ENCODE measurements around the gene ITGA3.

The ITGA3 gene

GRCh38 chr17:50095626-50096037 lies 39.7 kb downstream of the ITGA3 start:
- peak; percentile 69 for DNase-seq

GRCh38 chr17:50096092-50096491 lies 40.2 kb downstream of the ITGA3 start:
- no peak for DNase-seq

- DNase-seq: no peak
Measured at GRCh38 chr17:50096758-50097157, 40.8 kb downstream of the ITGA3 start.

DNA sequence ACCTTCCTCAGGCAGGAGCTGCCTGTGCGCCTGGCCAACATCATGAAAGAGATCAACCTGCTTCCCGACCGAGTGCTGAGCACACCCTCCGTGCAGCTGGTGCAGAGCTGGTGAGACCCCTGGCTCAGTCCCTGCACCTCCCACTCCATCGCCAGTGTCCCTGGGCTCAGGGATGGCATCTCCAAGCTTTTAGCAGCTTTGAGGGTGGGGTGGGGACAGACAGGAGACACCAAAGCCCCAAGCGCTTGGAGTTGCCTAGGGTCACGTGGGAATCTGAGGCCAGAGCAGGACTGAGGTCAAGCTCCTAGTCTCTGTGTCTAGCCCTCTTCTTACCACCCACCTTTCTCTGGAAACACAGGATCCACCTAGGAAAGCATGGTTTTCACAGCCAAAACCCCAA lies 41.5 kb downstream of the ITGA3 start:
- no peak for DNase-seq

DNA sequence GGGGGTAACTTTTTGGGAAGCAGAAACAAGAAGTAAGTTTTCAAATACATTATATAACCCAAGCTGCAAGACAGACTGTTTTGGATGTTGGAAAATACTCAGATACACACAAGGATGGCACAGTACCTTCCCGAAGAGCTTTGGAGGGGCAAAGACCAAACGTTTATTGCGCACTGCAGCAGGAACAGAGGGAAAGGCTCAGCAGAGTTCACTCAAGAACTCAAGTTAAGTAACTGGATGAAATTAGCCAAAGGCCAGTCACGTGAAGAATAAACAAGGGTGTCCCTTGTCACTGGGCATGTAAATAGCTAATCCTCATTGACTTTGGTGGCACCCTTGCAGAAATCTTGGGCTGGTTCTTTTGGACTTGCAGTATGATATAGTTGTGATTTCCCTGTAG lies 42.0 kb downstream of the ITGA3 start:
- no peak for DNase-seq

DNA sequence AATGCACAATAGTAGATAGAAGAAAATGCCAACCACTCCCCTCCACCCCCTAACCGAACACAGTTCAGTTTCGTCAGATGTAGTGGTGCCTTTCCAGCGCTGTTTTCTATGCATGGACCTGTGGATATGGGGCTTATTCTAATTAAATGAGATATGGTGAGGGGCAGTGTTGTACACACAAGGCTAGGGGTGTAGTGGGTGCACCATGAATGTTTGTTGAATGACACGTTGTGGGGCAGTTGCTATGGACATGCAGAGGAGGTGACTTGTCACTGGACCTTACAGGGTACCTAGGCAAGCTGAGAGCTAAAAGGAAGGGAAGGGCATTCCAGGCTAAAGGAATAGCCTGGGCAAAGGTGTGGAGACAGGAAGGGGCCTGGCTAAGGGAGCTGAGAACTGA lies 42.7 kb downstream of the ITGA3 start:
- no peak for DNase-seq

DNA sequence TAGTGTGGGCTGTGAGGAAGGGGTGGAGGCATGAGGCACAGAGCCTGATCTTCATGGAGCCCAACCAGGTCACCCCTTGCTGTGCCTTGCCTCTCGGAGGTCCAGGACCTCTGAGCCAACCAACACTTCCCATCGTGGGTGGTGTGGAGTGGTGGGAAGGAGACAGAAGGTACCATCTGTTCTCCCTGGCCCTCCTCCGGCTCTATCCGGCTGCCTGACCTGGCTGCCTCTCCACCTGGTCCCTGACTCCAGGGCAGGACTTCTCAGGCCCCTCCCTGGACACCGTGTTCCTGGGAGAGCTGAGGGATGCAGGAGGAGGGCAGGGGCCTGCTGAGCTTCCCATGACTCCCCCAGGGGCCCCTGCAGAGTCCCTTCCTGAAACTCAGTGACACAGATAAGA lies 43.1 kb downstream of the ITGA3 start:
- no peak for DNase-seq

GRCh38 chr17:50100480-50100883 lies 44.6 kb downstream of the ITGA3 start:
- no peak for DNase-seq

- no peak for DNase-seq
Measured at GRCh38 chr17:50100921-50101345, 45.0 kb downstream of the ITGA3 start.

DNA sequence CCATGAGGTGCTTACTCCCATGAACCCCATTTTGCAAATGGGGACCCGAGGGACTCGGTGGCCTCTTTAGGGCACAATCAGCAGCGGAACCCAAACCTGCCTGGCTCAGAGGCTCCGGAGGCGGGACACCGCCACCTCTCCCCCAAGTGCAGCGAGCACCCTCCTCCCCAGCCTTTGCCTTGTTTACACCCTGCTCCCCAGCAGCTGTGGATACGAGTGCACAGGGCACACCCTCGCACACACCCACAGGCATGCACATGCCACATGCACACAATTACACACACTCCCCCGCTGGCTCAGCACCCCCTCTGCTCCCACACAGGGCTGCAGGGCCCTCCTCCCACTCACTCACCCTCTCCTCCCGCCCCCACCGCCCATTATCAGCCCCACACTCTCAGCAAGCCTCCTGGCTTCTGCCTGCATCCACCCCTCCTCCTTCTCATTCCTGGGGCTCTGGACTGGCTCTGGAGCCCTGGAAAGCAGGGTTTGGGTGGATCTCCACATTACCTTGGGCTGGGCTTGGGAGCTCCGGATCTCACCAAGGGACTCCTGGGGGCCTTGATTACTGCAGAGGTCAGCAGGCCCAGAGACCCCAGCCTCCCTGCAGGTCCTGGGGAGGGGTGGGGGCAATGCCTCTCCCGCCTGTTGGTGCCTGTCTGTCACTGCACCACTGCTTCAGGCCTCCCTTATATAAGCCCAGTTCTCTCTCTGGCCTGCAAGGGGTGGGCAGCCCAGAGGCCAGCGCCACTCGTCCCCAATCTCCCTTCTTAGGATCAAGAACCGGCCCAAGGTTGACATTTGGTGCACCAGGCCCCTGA lies 45.6 kb downstream of the ITGA3 start:
- peak; percentile 63 for DNase-seq

GRCh38 chr17:50102164-50102991 lies 46.5 kb downstream of the ITGA3 start:
- no peak for DNase-seq

- no peak for DNase-seq
Measured at GRCh38 chr17:50103252-50103651, 47.3 kb downstream of the ITGA3 start.

- DNase-seq: no peak
Measured at GRCh38 chr17:50103941-50104340, 48.0 kb downstream of the ITGA3 start.

- no peak for DNase-seq
Measured at GRCh38 chr17:50105811-50106210, 49.9 kb downstream of the ITGA3 start.

DNA sequence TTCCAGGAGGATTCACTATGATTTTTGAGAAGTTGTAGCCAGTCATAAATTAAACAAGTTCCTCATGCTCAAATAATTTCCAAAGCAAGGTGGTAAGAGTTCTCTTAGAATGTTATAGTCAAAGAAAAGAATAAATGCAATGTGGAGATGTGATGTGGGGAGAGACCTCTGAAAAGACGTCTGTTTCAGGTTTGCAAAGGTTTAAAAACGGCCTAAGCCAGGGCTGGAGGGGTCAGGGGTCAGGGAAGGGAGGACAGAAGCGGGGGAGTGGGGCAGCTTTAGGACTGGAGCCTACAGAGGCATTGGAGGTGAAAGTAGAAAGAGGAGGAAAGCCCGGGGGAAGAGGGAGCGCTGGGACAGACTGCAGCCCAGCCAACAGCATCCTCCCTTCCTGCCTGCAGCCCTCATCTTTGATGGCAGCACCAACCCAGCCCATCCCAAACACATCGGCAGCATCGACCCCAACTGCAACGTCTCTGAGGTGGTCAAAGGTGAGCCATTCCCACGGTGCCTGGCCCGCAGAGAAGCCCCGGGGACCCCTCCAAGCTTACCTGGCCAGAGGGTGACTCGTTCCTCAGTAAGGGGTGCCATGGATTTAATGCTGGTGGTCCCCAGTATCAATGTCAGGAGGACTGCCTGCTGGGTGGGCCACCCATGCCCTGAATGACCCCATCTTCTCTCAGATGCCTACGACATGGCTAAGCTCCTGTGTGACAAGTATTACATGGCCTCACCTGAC lies 50.7 kb downstream of the ITGA3 start:
- DNase-seq: no peak

GRCh38 chr17:50107790-50108414 lies 52.0 kb downstream of the ITGA3 start:
- DNase-seq: no peak

DNA sequence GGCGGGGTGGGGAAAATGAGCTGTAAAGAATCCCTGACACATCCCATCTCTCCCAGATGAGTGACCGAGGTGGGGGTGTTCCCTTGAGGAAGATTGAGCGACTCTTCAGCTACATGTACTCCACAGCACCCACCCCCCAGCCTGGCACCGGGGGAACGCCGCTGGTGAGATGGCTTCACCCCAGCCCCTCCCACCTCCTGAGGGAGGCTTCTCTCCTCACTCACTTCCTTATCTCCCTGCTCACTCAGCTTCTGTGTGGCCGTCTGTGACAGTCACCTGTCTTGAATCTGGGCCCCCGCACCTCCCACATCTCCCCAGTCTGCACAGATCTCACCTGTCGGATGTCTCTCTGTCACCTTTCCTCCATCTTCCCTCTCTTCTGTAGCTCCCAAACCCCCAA lies 52.6 kb downstream of the ITGA3 start:
- DNase-seq: no peak

- DNase-seq: no peak
Measured at GRCh38 chr17:50109207-50109606, 53.3 kb downstream of the ITGA3 start.

DNA sequence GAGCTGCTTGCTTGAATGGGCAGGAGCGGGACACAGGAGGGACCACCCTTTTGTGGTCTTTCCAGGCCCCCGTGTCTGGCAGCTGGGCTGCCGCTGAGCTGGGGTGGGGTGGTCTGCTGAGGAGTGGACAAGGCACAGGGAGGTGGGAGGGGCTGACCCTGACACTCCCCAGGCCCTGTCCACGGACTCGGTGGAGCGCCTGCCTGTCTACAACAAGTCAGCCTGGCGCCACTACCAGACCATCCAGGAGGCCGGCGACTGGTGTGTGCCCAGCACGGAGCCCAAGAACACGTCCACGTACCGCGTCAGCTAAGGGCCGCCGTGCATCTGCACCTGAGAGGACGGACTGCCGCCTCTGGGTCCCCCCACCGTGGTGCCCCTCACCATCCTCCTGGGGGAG lies 53.9 kb downstream of the ITGA3 start:
- DNase-seq: no peak

GRCh38 chr17:50110591-50111349 lies 54.9 kb downstream of the ITGA3 start:
- no peak for DNase-seq

- DNase-seq: no peak
Measured at GRCh38 chr17:50111673-50112655, 56.1 kb downstream of the ITGA3 start.

Data from retina (tissue), 1 donor.